Progenitor cell of endocrine pancreas (in vitro differentiated cells): ENCODE data around the gene ENOX2. TPM values are rescaled to one million over a fixed set of nuclear protein-coding genes. Genes with fewer than 3 reads are reported as not detected.

Experiments
- DNase-seq: peaks from one replicate; pipeline ENCODE4 v3.0.0; 2021; ENCODE audit warnings: low spot score; ENCODE audit not compliant: unreplicated experiment
- H3K27ac Mint-ChIP-seq: 2 replicates; pipeline ENCODE4 v1.8.0; 2021; ENCODE audit warnings: mild to moderate bottlenecking, moderate library complexity, mixed read lengths
- H3K27me3 Mint-ChIP-seq: 2 replicates; pipeline ENCODE4 v1.8.0; 2021; ENCODE audit warnings: mixed read lengths
- H3K36me3 Mint-ChIP-seq: 2 replicates; pipeline ENCODE4 v1.8.0; 2022; ENCODE audit warnings: mixed read lengths; ENCODE audit not compliant: insufficient read depth
- H3K4me1 Mint-ChIP-seq: 2 replicates; pipeline ENCODE4 v1.8.0; 2021; ENCODE audit warnings: low read depth, mixed read lengths
- H3K4me3 Mint-ChIP-seq: 2 replicates; pipeline ENCODE4 v1.8.0; 2021; ENCODE audit warnings: low read depth, mild to moderate bottlenecking, moderate library complexity, mixed read lengths
- H3K9me3 Mint-ChIP-seq: 2 replicates; pipeline ENCODE4 v1.8.0; 2021; ENCODE audit warnings: low read depth, mixed read lengths
- total RNA-seq: library from RNA; stranded (reverse); gene quantifications from 2 replicates; pipeline ENCODE4 v1.2.1, GENCODE V29; 2021
- TF ChIP-seq, protein P1 (sequence below): fragments of 200-600 bp; sonication (generic); IDR thresholded peaks from one replicate; pipeline ENCODE4 v1.5.0; 2021; ENCODE audit warnings: antibody characterized with exemption, mild to moderate bottlenecking; ENCODE audit not compliant: unreplicated experiment

Gene ENOX2
- total RNA-seq, 1 donor from 2014 or later: 19.8 TPM

DNA sequence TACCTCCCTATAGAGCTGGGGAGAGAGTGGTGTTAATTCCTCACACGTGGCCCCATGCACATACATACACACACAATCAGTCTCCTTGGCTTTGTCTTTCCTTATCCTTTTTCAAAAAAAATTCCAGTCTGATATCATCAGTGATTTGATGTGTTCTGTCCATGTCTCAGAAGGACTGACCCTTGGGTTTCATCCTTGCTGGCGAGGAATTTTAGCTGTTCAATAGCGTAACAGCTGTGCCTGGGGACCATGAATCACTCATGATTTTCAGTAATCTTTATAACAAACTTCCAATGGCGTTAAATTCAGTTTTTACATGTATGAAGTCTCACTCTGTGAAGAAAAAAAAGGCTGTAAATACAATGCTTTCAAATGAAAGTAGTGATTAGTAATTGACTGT is 296.6 kb downstream of the ENOX2 start:
- no peak overlapping the region for H3K27ac Mint-ChIP-seq
- H3K4me1 Mint-ChIP-seq: peaks cover 3% of the 10 kb centered on the region
- H3K27me3 Mint-ChIP-seq: no peaks in the 10 kb centered on the region
- H3K4me3 Mint-ChIP-seq: no peak overlapping the region
- TF ChIP-seq, protein P1, sequence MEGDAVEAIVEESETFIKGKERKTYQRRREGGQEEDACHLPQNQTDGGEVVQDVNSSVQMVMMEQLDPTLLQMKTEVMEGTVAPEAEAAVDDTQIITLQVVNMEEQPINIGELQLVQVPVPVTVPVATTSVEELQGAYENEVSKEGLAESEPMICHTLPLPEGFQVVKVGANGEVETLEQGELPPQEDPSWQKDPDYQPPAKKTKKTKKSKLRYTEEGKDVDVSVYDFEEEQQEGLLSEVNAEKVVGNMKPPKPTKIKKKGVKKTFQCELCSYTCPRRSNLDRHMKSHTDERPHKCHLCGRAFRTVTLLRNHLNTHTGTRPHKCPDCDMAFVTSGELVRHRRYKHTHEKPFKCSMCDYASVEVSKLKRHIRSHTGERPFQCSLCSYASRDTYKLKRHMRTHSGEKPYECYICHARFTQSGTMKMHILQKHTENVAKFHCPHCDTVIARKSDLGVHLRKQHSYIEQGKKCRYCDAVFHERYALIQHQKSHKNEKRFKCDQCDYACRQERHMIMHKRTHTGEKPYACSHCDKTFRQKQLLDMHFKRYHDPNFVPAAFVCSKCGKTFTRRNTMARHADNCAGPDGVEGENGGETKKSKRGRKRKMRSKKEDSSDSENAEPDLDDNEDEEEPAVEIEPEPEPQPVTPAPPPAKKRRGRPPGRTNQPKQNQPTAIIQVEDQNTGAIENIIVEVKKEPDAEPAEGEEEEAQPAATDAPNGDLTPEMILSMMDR: no peak
- DNase-seq: no peak
- H3K36me3 Mint-ChIP-seq: no peaks in the 10 kb centered on the region
- no peaks in the 10 kb centered on the region for H3K9me3 Mint-ChIP-seq

DNA sequence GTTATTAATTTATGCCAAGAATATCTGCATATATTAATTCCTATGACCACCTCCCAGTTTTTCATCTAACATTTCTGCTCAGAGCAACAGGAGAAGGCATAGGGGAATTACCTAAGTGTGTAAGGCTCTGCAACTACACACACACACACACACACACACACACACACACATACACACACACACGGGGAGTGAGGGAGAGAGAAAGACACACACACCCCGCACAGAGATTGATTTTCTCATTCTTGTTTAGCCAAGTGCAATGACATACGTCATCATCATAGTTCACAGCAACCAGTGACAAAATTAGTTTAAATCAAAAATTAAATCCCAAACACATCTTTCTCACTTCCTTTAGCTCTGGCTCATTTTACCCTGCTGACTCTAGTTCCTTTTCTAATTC is 298.1 kb downstream of the ENOX2 start:
- H3K27me3 Mint-ChIP-seq: no peaks in the 10 kb centered on the region
- no peak overlapping the region for H3K27ac Mint-ChIP-seq
- H3K4me1 Mint-ChIP-seq: peaks cover 3% of the 10 kb centered on the region
- no peak overlapping the region for H3K4me3 Mint-ChIP-seq
- H3K9me3 Mint-ChIP-seq: no peaks in the 10 kb centered on the region
- no peaks in the 10 kb centered on the region for H3K36me3 Mint-ChIP-seq
- TF ChIP-seq, protein P1: no peak
- DNase-seq: no peak

DNA sequence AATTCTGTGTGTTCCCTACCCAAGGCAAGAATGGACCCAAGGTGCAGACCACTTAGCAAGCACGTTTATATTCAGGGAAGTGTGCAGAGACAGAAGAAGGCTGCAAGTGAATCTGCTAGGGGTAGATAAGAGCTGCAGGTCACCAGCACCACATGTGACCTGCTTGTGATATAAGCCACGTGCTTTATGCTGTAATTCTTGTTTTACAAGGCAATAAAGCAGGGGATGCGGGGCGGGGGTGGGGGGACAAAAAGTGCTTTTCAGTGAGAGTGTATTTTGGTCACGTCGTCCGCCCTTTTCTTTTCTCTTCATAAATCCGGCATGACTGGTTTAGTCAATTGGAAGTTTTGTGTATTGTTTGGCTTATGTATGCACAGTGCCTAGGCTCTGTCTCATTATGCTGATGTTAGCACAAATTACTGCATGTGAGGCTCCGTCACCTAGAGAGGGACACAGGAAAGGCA is 308.5 kb downstream of the ENOX2 start:
- H3K27me3 Mint-ChIP-seq: no peaks in the 10 kb centered on the region
- H3K36me3 Mint-ChIP-seq: no peaks in the 10 kb centered on the region
- no peak overlapping the region for H3K4me3 Mint-ChIP-seq
- TF ChIP-seq, protein P1: no peak
- H3K27ac Mint-ChIP-seq: no peak overlapping the region
- H3K4me1 Mint-ChIP-seq: peaks cover 5% of the 10 kb centered on the region
- DNase-seq: no peak
- H3K9me3 Mint-ChIP-seq: no peaks in the 10 kb centered on the region

GRCh38 chrX:130593911-130594310 is 309.1 kb downstream of the ENOX2 start:
- no peak for DNase-seq
- Mint-ChIP-seq H3K4me3 (no peak overlapping the region), H3K36me3 (no peaks in the 10 kb centered on the region), H3K27ac (no peak overlapping the region), H3K27me3 (no peaks in the 10 kb centered on the region), H3K9me3 (no peaks in the 10 kb centered on the region), H3K4me1 (peaks cover 5% of the 10 kb centered on the region)
- TF ChIP-seq, protein P1: no peak

- Mint-ChIP-seq H3K36me3 (no peaks in the 10 kb centered on the region), H3K4me1 (peaks cover 5% of the 10 kb centered on the region), H3K9me3 (no peaks in the 10 kb centered on the region), H3K27me3 (no peaks in the 10 kb centered on the region), H3K27ac (no peak overlapping the region), H3K4me3 (no peak overlapping the region)
- TF ChIP-seq, protein P1: no peak
- DNase-seq: no peak
Observed at GRCh38 chrX:130592204-130592603, 310.8 kb downstream of the ENOX2 start.
